GM18511 (cell line): Measurements from ENCODE around the gene RBM39.
"Not testable (repeated sequence)": the region's sequence is repeated elsewhere in the genome, so short reads cannot be mapped to it uniquely, and the experiment has no call there.

Experiments used
- ATAC-seq: cut with Tn5 transposase; IDR thresholded peaks from one replicate; pipeline ENCODE4 v1.9.1; 2021; ENCODE audit warnings: mild to moderate bottlenecking, moderate library complexity; ENCODE audit not compliant: unreplicated experiment

The RBM39 gene

DNA sequence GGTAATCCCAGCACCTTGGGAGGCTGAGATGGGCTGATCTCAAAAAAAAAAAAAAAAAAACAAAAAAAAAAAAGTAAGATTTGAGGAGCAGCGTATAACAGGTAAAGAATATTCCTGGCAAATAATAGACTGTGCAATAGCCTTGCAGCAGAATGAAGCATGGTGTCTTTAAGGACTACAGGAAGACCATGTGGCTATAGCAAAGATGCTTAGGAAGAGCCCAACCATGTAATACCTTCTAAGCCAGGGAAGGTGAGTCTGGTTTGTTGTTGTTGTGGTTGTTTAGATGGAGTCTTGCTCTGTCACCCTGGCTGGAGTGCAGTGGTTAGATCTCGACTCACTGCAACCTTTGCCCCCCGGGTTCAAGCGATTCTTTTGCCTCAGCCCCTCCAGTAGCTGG, 14.3 kb upstream of the RBM39 start:
- no peak for ATAC-seq

DNA sequence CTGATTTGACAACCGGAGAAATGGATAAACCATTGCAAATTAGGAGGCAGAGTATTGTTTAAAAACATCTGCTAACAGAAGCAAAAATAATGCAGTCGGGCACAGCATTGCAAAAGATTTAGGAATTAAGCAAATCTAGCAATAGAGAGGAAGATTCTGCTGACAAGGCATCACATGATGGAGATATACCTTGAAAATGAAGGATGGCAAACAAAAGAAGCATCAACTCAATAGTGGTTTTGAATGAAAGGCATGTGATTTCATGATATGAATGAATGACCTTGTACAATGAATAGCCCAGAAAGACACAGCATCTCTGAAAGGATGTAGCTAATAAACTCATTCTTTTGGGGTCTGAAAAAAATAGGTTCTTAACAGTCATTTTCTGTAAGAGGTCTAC, 8.6 kb upstream of the RBM39 start:
- ATAC-seq = no peak

- ATAC-seq = not testable (repeated sequence)
Observed at GRCh38 chr20:35744492-35744841, 2.4 kb upstream of the RBM39 start.

- no peak for ATAC-seq
Observed at GRCh38 chr20:35743693-35744491, 1.8 kb upstream of the RBM39 start.

- no peak for ATAC-seq
Observed at GRCh38 chr20:35742741-35743523, 872 bp upstream of the RBM39 start.

- ATAC-seq = no peak
Observed at GRCh38 chr20:35739294-35740163, 2.5 kb downstream of the RBM39 start.

- no peak for ATAC-seq
Observed at GRCh38 chr20:35738410-35739179, 3.5 kb downstream of the RBM39 start.

- ATAC-seq = no peak
Observed at GRCh38 chr20:35737865-35738333, 4.2 kb downstream of the RBM39 start.

GRCh38 chr20:35735826-35736470, 6.1 kb downstream of the RBM39 start:
- ATAC-seq = no peak

DNA sequence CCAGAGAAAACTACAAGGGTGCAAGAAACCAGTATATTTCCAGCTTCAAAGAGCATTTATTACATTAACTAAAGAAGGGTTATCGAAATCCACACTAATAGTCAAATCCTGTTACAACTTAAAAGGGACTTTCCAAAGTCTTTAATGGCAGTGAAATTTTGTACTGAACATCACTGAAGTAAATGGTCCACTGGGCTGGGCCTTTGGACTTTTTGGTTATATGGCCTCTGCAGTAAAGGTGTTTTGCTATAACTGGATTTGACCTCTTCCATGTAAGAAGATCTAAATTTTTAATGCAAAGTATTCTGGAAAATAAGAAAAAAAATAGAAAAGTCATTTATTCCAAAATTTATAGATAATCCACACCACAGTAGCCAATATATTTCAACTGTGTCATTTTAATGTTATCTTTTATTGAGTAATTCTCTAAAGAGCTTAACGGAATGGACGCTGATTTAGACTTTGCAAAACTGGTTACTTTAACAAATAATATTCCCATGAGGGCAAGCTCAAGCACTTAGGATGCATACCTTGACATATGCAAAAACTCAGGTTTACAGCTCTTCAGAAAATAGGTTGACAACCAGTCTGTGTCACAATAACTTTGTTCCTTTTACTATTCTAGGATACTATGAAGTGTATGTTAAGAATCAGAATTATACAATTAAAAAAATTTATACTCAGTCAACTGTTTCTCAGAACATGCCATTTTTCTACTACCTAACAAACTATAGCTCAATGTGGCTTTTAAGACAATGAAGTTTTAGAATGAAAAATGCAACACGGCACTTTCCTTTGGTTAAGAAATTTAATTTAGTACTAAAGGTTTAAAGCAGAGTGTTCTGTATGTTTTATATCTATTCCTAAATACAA, 7.0 kb downstream of the RBM39 start:
- ATAC-seq = no peak

- ATAC-seq = no peak
Observed at GRCh38 chr20:35734374-35734773, 7.7 kb downstream of the RBM39 start.

DNA sequence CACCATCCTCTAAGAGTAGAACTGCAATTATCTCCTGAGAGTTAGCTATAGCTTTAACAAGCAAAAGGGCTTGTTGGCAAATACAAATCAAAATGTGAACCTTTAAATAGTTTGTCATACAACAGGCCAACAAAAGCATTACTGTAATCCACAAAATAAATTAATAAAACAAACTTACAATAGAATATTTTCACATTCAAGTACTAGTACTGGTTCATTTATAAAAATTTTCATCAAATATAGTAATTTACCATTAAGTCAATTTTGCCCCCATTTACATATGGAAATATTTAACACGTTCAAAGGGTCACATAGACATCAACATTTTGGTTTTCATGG, 9.4 kb downstream of the RBM39 start:
- ATAC-seq = no peak

- no peak for ATAC-seq
Observed at GRCh38 chr20:35731862-35732643, 10.0 kb downstream of the RBM39 start.

- ATAC-seq = no peak
Observed at GRCh38 chr20:35731469-35731788, 10.6 kb downstream of the RBM39 start.

GRCh38 chr20:35730583-35731468, 11.2 kb downstream of the RBM39 start:
- no peak for ATAC-seq

- ATAC-seq = no peak
Observed at GRCh38 chr20:35729836-35730582, 12.1 kb downstream of the RBM39 start.

DNA sequence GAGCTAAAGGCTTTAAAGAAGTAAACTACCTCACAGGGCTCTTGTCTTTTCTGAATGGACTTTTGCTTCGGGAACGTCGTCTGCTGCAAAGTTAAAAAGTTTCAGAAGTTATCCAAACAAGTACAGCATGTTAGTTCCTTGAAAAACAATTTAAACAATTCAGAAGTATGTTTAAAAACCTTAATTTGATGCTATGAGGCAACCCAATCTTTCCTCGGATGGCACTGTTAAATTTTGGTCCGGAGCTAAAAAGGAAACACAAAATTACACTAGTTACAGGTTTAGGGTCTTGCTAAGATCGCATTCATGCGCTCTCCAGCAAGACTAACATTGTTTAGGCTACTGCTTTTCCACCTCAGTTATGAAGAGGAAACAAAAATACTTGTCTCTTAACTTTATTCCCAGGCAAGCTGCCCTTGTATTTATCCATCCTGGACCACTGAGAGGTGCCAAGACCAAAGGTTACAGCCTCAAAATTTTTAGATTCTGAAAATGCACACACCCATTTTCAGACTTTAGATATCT, 12.7 kb downstream of the RBM39 start:
- no peak for ATAC-seq
